Gastrocnemius medialis (tissue), 4 donors: ENCODE data around the gene SALL4. TPM values are rescaled to one million over a fixed set of nuclear protein-coding genes. Genes with fewer than 3 reads are reported as not detected.
"Not testable (repeated sequence)": the region's sequence is repeated elsewhere in the genome, so short reads cannot be mapped to it uniquely, and the experiment has no call there.

Experiments used
- ATAC-seq, 2 donors: fragments of 150-250 bp; one replicate each; pipeline ENCODE4 v1.9.1; 2016
- DNase-seq, 2 donors: peaks; one replicate each; pipeline ENCODE4 v3.0.0-alpha.2; 2019
- H3K27ac ChIP-seq, 4 donors: fragments of 200-600 bp; sonication (generic); 1 replicate in 1 of 4; 2 replicates in 3 of 4; pipeline ENCODE4 v1.5.1; 2016 to 2018; ENCODE audit warnings: mild to moderate bottlenecking in 2 of 4, moderate library complexity in 1 of 4
- H3K27me3 ChIP-seq, 3 donors: fragments of 200-600 bp; sonication (generic) in 2 of 3; 1 replicate in 1 of 3; 2 replicates in 2 of 3; pipeline versions ENCODE4 v1.5.1 to v1.6.0; 2016 to 2019; ENCODE audit warnings: mild to moderate bottlenecking in 1 of 3, moderate library complexity in 1 of 3
- H3K36me3 ChIP-seq, 2 donors: fragments of 200-600 bp; sonication (generic) in 1 of 2; one replicate each; pipeline ENCODE4 v1.5.1; 2017 to 2018
- H3K4me1 ChIP-seq, 2 donors: fragments of 200-600 bp; sonication (generic) in 1 of 2; one replicate each; pipeline ENCODE4 v1.5.1; 2016 to 2017; ENCODE audit warnings: mild to moderate bottlenecking in 2 of 2
- H3K4me3 ChIP-seq, 4 donors: fragments of 200-600 bp; sonication (generic) in 3 of 4; 1 replicate in 1 of 4; 2 replicates in 3 of 4; pipeline ENCODE4 v1.5.1; 2016 to 2019; ENCODE audit warnings: mild to moderate bottlenecking in 2 of 4
- H3K9me3 ChIP-seq, 3 donors: fragments of 200-600 bp; sonication (generic) in 2 of 3; 1 replicate in 1 of 3; 2 replicates in 2 of 3; pipeline ENCODE4 v1.5.1; 2016 to 2019
- POLR2A ChIP-seq, 2 donors: fragments of 450-650 bp; IDR thresholded peaks; one replicate each; pipeline ENCODE4 v1.6.1; 2017; ENCODE audit warnings: antibody characterized with exemption in 2 of 2, mild to moderate bottlenecking in 2 of 2, moderate library complexity in 2 of 2
- in situ Hi-C, 4 donors: fragments of 200-750 bp; cut with MboI; loops; one replicate each; pipeline versions ENCODE4 v1.15.0 to v1.8.0; 2017; ENCODE audit warnings: low sequenced_read_pairs in 4 of 4
- intact Hi-C: fragments of 100-400 bp; cut with DNase I; formaldehyde crosslinking; loops from one replicate; pipeline ENCODE4 v1.15.1; 2023; ENCODE audit warnings: low total_unique reads
- total RNA-seq, 4 donors: library from RNA; depleted of rRNA; stranded (reverse); fragments of >200 nt; gene quantifications; one replicate each; pipeline versions ENCODE4 v1.1.0 to v1.2.3, GENCODE V29; 2016
- TF ChIP-seq, protein P1 (sequence below), 5 experiments: fragments of 450-650 bp in 3 of 5; fragments of 200-600 bp in 2 of 5; sonication (generic) in 2 of 5; IDR thresholded peaks in 4 of 5; conservative IDR thresholded peaks in 1 of 5; 1 replicate in 4 of 5; 2 replicates in 1 of 5; pipeline ENCODE4 v1.5.1; 2016 to 2019; ENCODE audit warnings: antibody characterized with exemption in 5 of 5, mild to moderate bottlenecking in 3 of 5, moderate library complexity in 3 of 5

The SALL4 gene
- total RNA-seq, 4 donors from 2014 or later, result not detected

DNA sequence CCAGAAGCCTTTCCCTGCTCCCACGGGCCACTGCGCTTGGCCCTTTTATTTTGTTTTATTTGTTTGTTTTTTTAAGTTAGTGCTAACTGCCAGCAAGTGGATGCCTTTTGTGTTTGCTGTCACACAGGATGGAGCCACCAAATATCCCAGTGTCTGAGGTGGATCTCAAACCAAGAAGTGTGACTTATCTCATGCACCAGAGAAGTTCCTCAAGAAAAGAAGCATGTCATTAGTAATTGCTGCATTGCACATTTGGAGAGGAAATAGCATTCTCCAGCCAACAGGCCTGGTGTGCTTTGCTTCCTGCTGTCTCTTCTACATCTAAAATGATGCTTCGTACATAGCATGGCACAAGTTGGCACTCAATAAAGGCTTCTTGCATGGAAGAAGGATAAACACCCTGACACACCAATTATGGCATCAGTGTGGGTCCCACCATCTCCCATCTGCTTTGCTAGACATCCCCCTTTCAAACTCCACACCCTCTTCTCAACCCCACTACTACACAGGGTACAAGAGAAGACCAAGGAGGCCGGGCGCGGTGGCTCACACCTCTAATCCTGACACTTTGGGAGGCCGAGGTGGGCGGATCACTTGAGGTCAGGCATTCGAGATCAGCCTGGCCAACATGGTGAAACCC is 32.2 kb downstream of the SALL4 start:
- in situ Hi-C loops, result no loop called here
- no peak for DNase-seq
- H3K27ac ChIP-seq, result no peak overlapping the region
- no peaks in the 10 kb centered on the region for H3K9me3 ChIP-seq
- H3K27me3 ChIP-seq, result no peaks in the 10 kb centered on the region
- TF ChIP-seq POLR2A (IDR thresholded peaks at IDR 0.05), result no peak
- ATAC-seq, result no peak
- no peak overlapping the region for H3K4me3 ChIP-seq
- H3K36me3 ChIP-seq, result no peaks in the 10 kb centered on the region
- intact Hi-C loops, result no loop called here
- H3K4me1 ChIP-seq, result no peaks in the 10 kb centered on the region

DNA sequence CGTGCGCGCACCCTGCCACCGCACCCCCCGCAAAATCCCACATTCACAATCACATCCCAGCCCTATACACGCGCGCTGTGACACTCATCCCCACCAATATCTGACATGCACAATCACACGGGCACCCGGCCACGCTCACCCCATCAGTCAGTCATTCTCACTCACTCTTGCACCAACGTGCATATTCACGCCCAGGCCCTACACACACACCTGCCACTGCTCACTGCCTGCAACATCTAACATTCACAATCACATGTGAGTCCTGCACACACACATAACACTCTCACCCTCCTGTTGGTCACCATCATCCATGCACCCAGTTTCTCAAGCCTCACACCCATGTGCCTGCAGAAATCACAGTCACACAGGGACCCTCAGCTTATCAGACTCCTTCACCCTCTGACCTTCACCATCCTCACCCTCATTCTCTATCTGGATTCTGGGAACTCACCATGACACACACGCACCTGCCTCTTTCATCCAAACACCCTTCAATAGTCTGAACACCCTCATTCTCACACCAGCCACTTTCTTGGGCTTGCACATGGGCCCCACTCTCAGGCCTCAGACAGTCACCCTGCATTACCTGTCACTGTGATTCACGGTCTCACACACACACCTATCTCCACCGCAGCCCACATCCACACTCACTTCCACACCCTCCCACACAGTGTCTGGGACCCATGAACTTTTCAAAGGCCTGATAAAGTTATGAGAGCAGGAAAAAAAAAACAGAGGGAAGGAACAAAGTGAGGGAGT is 33.4 kb downstream of the SALL4 start:
- Histone ChIP-seq H3K36me3 (no peaks in the 10 kb centered on the region), H3K27me3 (no peaks in the 10 kb centered on the region), H3K27ac (no peak overlapping the region), H3K4me3 (no peak overlapping the region), H3K9me3 (no peaks in the 10 kb centered on the region), H3K4me1 (no peaks in the 10 kb centered on the region)
- DNase-seq (no peak), ATAC-seq (no peak)
- intact Hi-C loops (no loop called here), in situ Hi-C loops (no loop called here)
- TF ChIP-seq, protein P1, sequence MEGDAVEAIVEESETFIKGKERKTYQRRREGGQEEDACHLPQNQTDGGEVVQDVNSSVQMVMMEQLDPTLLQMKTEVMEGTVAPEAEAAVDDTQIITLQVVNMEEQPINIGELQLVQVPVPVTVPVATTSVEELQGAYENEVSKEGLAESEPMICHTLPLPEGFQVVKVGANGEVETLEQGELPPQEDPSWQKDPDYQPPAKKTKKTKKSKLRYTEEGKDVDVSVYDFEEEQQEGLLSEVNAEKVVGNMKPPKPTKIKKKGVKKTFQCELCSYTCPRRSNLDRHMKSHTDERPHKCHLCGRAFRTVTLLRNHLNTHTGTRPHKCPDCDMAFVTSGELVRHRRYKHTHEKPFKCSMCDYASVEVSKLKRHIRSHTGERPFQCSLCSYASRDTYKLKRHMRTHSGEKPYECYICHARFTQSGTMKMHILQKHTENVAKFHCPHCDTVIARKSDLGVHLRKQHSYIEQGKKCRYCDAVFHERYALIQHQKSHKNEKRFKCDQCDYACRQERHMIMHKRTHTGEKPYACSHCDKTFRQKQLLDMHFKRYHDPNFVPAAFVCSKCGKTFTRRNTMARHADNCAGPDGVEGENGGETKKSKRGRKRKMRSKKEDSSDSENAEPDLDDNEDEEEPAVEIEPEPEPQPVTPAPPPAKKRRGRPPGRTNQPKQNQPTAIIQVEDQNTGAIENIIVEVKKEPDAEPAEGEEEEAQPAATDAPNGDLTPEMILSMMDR (IDR thresholded peaks at IDR 0.05 in 4 of 5, conservative IDR thresholded peaks at IDR 0.05 in 1 of 5), result no peak
- no peak for TF ChIP-seq POLR2A (IDR thresholded peaks at IDR 0.05)

DNA sequence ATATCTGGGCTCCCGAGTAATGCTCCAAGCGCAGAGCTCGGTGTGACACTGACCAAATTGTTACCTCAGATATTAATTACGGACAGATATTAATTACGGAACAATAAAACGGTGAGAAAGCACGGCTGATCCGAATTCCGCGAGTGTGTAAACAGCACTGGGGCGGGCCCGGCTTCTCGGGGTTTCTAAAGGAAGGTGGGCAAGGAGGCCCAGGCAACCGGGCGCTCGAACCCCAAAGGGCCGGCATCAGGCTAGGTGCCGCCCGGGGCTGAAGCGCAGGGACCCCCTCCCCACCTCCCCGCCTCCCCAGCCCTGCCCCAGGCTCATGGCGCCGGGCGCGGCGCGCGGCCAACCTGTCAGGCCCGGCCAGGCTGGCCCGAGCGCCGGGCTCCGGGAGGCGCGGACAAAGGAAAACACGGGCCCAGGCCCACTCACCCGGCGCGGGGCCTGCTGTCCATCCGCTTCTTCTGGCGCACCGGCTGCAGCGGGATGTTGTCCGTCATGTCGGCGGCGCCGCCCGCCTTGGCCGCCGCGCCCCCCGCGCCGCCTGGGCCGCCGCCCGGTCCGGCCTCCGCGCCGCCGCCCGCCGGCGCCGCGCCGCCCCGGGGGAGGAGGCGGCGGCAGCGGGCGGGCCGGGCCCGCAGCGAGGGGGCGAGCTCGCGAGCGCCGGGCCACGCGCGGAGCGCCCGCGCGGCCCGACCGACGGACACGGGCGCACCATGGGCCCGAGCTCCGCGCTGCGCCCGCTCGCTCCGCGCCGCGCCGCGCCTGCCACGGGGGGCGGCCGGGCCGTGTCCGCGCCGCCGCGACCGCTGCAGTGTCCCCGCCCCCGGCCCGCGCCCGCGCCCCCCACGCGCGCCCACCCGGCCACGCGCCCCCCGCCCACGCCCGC is 34.2 kb downstream of the SALL4 start, which contains the start of gene ATP9A:
ATP9A (minus strand) TSS at position 524 of the 892 bp plus-strand sequence; CDS start at position 503, 21 bp downstream.
- in situ Hi-C loops, result no loop called here
- Histone ChIP-seq H3K4me1 (no peaks in the 10 kb centered on the region), H3K27me3 (no peaks in the 10 kb centered on the region), H3K4me3 (peak within 1 kb of the TSS; percentile 56 to 78 (median 74)), H3K36me3 (no peaks in the 10 kb centered on the region), H3K27ac (peak within 1 kb of the TSS in 3 of 4 donors; percentile 36 to 72 (median 70)), H3K9me3 (no peaks in the 10 kb centered on the region)
- DNase-seq (peak in 1 of 2 donors; percentile 12), ATAC-seq (peak; percentile 56 to 61)
- TF ChIP-seq POLR2A (IDR thresholded peaks at IDR 0.05), result peak in 1 of 2 donors; percentile 12
- TF ChIP-seq, protein P1 (IDR thresholded peaks at IDR 0.05 in 4 of 5, conservative IDR thresholded peaks at IDR 0.05 in 1 of 5), result no peak
- intact Hi-C loops, result no loop called here

DNA sequence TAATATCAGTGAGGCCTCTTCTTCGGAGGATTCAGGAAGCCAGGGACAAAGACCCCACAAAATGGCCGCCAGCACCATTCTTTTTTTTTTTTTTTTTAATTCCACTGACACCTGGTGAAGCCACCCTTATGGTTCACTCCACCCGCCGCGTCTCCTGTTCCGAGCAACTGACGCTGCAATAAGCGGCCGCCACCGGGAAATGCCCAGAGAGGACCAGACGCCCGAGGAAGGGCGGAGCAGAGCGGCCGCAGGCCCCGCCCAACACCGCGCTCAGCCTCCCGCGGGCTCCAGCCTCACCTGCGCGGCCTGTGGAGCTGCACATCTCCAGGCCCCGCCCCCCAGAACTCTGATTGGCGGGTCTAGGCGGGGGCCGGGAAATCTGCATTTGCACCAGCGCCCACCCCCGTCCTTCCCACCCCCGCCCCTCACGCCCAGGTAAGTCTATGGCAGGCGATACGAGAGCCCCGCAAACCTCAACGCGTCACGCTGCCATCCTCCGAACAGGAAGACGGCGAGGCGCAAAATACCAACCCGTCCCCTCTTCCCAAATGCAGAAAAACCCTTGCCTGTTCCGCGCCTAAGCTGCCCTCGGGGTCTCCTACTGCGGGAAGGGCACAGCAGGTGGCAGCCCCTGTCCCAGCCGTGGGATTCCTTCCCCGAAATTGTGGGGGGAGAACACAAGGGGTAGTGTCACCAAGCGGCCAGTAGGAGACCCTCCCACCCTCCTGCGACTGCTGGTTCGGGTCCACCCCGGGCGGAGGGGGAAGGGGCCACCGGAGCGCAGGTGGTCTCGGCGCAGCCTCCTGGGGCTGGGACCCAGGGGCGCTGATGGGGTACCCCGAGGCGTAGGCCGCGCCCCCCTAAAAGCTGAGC is 35.1 kb downstream of the SALL4 start:
- peak overlapping the region in 3 of 4 donors; percentile 36 to 72 (median 70) for H3K27ac ChIP-seq
- in situ Hi-C loops, result no loop called here
- no peaks in the 10 kb centered on the region for H3K27me3 ChIP-seq
- ATAC-seq (peak; percentile 55 to 71), DNase-seq (peak; percentile 42 to 45)
- no peaks in the 10 kb centered on the region for H3K9me3 ChIP-seq
- intact Hi-C loops, result no loop called here
- TF ChIP-seq POLR2A (IDR thresholded peaks at IDR 0.05), result peak in 1 of 2 donors; percentile 30
- TF ChIP-seq, protein P1 (IDR thresholded peaks at IDR 0.05 in 4 of 5, conservative IDR thresholded peaks at IDR 0.05 in 1 of 5), result peak in 3 of 5 experiments; percentile 14 to 40 (median 34)
- H3K4me1 ChIP-seq, result no peaks in the 10 kb centered on the region
- H3K4me3 ChIP-seq, result peak overlapping the region; percentile 56 to 78 (median 74)
- H3K36me3 ChIP-seq, result no peaks in the 10 kb centered on the region

DNA sequence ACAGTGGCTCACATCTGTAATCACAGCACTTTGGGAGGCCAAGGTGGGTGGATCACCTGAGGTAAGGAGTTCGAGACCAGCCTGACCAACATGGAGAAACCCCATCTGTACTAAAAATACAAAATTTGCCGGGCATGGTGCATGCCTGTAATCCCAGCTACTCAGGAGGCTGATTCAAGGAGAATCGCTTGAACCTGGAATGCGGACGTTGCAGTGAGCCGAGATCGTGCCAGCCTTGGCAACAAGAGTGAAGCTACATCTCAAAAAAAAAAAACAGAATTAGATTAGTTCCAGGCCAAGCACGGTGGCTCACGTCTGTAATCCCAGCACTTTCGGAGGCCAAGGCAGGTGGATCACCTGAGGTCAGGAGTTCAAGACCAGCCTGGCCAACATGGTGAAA is 36.9 kb downstream of the SALL4 start:
- H3K27me3 ChIP-seq, in situ Hi-C loops, DNase-seq, H3K4me3 ChIP-seq, H3K27ac ChIP-seq, ATAC-seq, intact Hi-C loops, H3K4me1 ChIP-seq, H3K9me3 ChIP-seq, H3K36me3 ChIP-seq: not testable (repeated sequence)
